Mucosa of rectum (tissue), 2 donors: ENCODE results near the gene NGDN.

Experiments used
- H3K27ac ChIP-seq, 2 donors: one replicate each; pipeline ENCODE4 v1.7.0; 2013; ENCODE audit warnings: inconsistent platforms in 2 of 2, low read depth in 2 of 2, low read length in 2 of 2
- H3K27me3 ChIP-seq, 2 donors: one replicate each; pipeline ENCODE4 v1.7.0; 2013; ENCODE audit warnings: low read length in 2 of 2; ENCODE audit not compliant: control insufficient read depth in 2 of 2, insufficient read depth in 2 of 2
- H3K36me3 ChIP-seq, 2 donors: one replicate each; pipeline ENCODE4 v1.7.0; 2013; ENCODE audit warnings: low read length in 2 of 2; ENCODE audit not compliant: control insufficient read depth in 2 of 2, insufficient read depth in 2 of 2
- H3K4me1 ChIP-seq, 2 donors: one replicate each; pipeline ENCODE4 v1.7.0; 2013; ENCODE audit warnings: low read length in 2 of 2, mild to moderate bottlenecking in 1 of 2; ENCODE audit not compliant: control insufficient read depth in 2 of 2, insufficient read depth in 2 of 2
- H3K4me3 ChIP-seq, 2 donors: one replicate each; pipeline ENCODE4 v1.7.0; 2013; ENCODE audit warnings: low read length in 2 of 2
- H3K9ac ChIP-seq, 2 donors: one replicate each; pipeline ENCODE4 v1.7.0; 2013; ENCODE audit warnings: low read length in 2 of 2, low read depth in 1 of 2, mild to moderate bottlenecking in 1 of 2
- H3K9me3 ChIP-seq, 2 donors: one replicate each; pipeline ENCODE4 v1.7.0; 2013; ENCODE audit warnings: low read length in 2 of 2; ENCODE audit not compliant: control insufficient read depth in 2 of 2
- donor health status: healthy.
- donor health status: Normal muscosa, but diverticular disease.

Gene NGDN

DNA sequence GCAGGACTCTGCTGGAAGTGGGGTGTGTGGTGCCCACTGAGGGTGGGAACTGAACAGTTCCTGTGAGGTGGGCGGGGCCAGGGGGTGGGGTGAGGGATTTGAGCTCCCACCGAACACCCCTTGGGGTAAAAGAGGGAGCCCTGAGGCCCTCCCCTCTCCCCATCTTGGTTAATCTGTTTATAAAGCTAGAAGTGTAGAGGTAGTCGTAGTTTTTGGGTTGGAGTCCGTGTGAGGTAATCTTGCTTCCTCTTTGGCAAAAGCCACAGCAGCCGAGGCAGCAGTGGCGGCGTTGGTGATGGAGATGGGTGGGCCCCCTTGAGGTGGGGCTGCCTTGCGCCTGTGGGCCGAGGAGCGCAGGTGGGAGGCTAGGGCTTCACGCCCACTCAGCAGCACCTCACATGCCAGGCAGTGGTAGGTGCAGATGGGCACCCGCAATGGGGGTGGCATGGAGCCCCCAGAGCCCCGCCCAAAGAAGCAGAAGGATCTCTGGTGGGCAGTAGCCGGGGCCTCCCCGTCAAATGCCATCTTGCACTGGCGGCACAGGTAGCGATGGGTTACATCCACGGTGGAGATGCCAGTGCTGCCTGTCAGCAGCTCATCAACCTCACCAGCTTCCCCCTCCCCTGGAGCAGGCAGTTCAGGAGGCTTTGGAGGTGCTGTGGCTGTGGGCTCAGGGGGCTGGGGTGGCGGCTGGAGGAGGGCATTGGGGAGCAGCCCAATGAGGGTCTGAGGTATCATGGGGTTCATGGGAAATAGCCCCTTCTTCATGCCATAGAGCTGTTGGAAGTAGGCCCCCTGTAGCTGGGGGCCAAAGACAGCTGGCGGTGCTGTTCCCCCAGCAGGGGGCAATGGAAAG, 52.5 kb downstream of the NGDN start:
- Histone ChIP-seq H3K4me1 (no peaks in the 10 kb centered on the region), H3K4me3 (no peak overlapping the region), H3K9ac (no peak overlapping the region), H3K27ac (no peak overlapping the region), H3K27me3 (no peaks in the 10 kb centered on the region), H3K36me3 (no peaks in the 10 kb centered on the region), H3K9me3 (no peaks in the 10 kb centered on the region)

DNA sequence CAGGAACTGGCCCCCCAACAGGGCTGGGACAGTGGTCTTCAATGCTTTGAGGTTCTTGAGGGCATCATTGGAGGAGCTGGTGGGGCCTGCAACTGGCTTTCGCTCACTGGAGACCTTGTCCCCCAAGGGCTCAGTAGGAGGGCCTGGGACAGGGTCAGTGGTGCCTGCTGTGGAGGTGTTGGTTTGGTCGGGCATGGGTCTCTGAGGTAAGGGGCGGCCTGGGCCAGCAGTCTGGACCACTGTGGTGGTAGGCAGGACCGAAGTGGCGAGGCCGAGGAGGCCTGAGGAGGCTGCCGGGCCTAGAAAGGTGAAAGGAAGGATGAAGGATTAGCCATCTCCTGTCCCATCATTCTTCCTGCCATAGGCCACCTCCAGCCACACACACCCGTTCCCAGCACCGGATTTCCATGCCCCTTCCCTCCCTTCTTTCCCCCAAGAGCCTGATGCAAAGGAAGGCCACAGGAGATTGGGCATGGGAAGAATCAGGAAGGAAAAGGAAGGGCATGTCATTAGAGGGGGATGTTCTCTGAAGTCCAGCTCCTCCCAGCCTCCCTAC, 53.2 kb downstream of the NGDN start:
- Histone ChIP-seq H3K4me1 (no peaks in the 10 kb centered on the region), H3K9ac (no peak overlapping the region), H3K9me3 (no peaks in the 10 kb centered on the region), H3K27me3 (no peaks in the 10 kb centered on the region), H3K4me3 (no peak overlapping the region), H3K27ac (no peak overlapping the region), H3K36me3 (no peaks in the 10 kb centered on the region)

DNA sequence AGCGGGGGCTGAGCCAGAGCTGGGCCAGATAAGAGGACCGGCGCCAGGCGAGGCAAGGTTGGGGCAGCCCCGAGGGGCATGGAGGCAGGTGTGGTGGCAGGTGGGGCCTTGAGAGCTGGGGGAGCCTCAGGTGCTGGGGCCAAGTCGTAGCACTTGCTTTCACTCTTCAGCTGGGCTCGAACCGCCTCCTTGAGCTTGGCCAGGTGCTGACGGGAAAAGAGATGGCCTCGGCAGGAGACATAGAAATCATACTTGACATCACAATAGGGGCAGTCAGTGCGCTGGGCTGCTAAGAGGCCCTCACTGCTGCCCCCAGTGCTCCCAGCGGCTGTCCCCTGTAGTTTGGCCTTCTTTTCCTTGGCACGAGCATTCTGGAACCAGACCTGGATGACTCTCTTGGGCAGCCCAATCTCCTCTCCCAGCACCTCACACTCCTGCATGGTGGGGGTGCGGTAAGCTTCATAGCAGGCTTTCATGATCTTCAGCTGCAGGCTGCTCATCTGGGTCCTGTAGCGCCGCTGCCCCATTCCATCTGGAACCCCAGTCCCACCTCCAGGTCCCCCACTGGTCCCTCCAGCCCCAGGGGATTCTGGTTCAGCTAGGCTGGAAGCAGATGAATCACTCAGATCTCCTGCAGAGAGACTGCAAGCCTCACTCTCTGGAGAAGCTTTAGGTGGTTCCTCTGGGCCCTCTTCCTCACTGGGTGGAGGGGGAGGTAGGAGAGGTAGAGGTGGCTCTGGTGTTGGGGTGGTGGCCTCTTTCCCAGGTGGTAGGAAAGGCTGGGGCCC, 53.9 kb downstream of the NGDN start:
- H3K9ac ChIP-seq: no peak overlapping the region
- no peaks in the 10 kb centered on the region for H3K36me3 ChIP-seq
- H3K4me1 ChIP-seq: no peaks in the 10 kb centered on the region
- H3K27me3 ChIP-seq: no peaks in the 10 kb centered on the region
- no peak overlapping the region for H3K27ac ChIP-seq
- H3K9me3 ChIP-seq: no peaks in the 10 kb centered on the region
- no peak overlapping the region for H3K4me3 ChIP-seq

DNA sequence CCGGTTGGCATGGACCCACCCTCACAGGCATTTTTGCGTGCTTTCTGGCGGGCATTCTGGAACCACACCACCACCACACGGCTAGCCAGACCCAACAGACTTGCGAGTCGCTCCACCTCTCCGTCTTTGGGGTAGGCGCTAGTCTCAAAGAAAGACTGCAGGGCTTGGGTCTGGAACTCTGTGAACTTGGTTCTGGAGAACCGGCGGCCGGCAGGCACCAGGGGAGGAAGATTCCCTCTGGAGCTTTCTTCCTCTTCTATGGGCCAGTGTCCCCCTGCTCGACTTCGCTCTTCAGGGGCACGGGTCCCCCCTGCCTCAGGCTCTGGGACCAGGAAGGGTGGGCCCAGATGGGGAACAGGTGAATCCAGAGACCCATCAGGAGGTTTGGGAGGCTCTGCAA, 55.5 kb downstream of the NGDN start:
- Histone ChIP-seq H3K27me3 (no peaks in the 10 kb centered on the region), H3K27ac (no peak overlapping the region), H3K4me1 (no peaks in the 10 kb centered on the region), H3K4me3 (no peak overlapping the region), H3K9me3 (no peaks in the 10 kb centered on the region), H3K36me3 (no peaks in the 10 kb centered on the region), H3K9ac (no peak overlapping the region)

DNA sequence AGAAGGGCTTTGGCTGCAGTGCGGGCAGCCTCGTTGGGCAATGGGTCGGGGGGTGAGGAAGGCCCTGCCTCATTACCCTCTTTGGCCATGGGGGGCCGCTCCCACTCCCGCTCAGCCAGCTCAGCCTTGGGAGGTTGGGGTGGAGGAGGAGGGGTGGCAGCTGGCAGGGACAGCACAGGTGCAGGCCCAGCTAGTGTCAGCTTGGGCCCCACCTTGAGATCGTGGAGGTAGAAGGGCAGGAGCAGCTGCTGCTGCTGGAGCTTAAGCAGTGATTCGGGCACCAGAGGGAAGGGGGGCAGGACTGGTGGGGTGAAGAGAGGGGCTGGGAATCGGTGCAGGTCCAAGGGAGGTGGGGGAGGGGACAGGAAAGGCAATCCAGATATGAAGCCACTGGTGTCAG, 56.1 kb downstream of the NGDN start:
- Histone ChIP-seq H3K9ac (no peak overlapping the region), H3K27ac (no peak overlapping the region), H3K9me3 (no peaks in the 10 kb centered on the region), H3K4me1 (no peaks in the 10 kb centered on the region), H3K27me3 (no peaks in the 10 kb centered on the region), H3K4me3 (no peak overlapping the region), H3K36me3 (no peaks in the 10 kb centered on the region)
